Common myeloid progenitor, CD34-positive (primary cell): ENCODE measurements around the gene MYOM3.
A peak's percentile ranks its signal among the peaks of the same experiment; 100 is the strongest.

ENCODE experiments used
- CTCF ChIA-PET: fragments of 350-600 bp; sonication (Branson Sonifier 250); formaldehyde crosslinking; loops from one replicate; lab custom pipeline; 2021; ENCODE audit warnings: antibody characterized with exemption; lab: Charles Lee
- POLR2A ChIA-PET: fragments of 350-600 bp; sonication (Branson Sonifier 250); formaldehyde crosslinking; loops from one replicate; lab custom pipeline; 2021; ENCODE audit warnings: antibody characterized with exemption; lab: Charles Lee
- DNase-seq, 3 donors: peaks; one replicate each; pipeline versions ENCODE4 v3.0.0 to v3.0.0-alpha.2; 2013
- H3K27ac ChIP-seq, 2 experiments: 1 replicate in 1 of 2; 2 replicates in 1 of 2; pipeline ENCODE4 v1.7.0; 2013; ENCODE audit warnings: inconsistent platforms in 2 of 2, low read length in 2 of 2, mild to moderate bottlenecking in 2 of 2, low read depth in 1 of 2, moderate library complexity in 1 of 2; ENCODE audit not compliant: severe bottlenecking in 2 of 2, insufficient read depth in 1 of 2, poor library complexity in 1 of 2
- H3K27me3 ChIP-seq, 5 experiments: replicated peaks in 2 of 5; 1 replicate in 3 of 5; 2 replicates in 2 of 5; pipeline versions ENCODE4 v1.6.1 to v1.7.0; 2013; ENCODE audit warnings: low read length in 4 of 5, mild to moderate bottlenecking in 2 of 5, moderate library complexity in 2 of 5, inconsistent platforms in 1 of 5; ENCODE audit not compliant: insufficient read depth in 5 of 5, control insufficient read depth in 4 of 5
- H3K36me3 ChIP-seq, 4 experiments: 1 replicate in 2 of 4; 2 replicates in 2 of 4; pipeline versions ENCODE4 v1.6.1 to v1.7.0; 2013; ENCODE audit warnings: low read length in 3 of 4, control low read depth in 1 of 4, mild to moderate bottlenecking in 1 of 4; ENCODE audit not compliant: control insufficient read depth in 4 of 4, insufficient read depth in 4 of 4
- H3K4me1 ChIP-seq, 4 experiments: 1 replicate in 3 of 4; 2 replicates in 1 of 4; pipeline versions ENCODE4 v1.6.1 to v1.7.1; 2013; ENCODE audit warnings: low read length in 3 of 4, mild to moderate bottlenecking in 3 of 4, control low read depth in 1 of 4, inconsistent platforms in 1 of 4, moderate library complexity in 1 of 4; ENCODE audit not compliant: control insufficient read depth in 4 of 4, insufficient read depth in 4 of 4; ENCODE audit errors: control extremely low read depth in 1 of 4
- H3K4me3 ChIP-seq, 7 experiments: 1 replicate in 4 of 7; 2 replicates in 3 of 7; pipeline versions ENCODE4 v1.5.1 to v1.7.0; 2013; ENCODE audit warnings: mild to moderate bottlenecking in 7 of 7, low read length in 6 of 7, moderate library complexity in 6 of 7, inconsistent platforms in 2 of 7, low read depth in 2 of 7, control low read depth in 1 of 7; ENCODE audit not compliant: insufficient read depth in 4 of 7, control insufficient read depth in 1 of 7; ENCODE audit errors: extremely low read depth in 1 of 7
- H3K9me3 ChIP-seq, 5 experiments: 1 replicate in 4 of 5; 2 replicates in 1 of 5; pipeline versions ENCODE4 v1.6.1 to v1.7.1; 2013; ENCODE audit warnings: low read length in 4 of 5, mild to moderate bottlenecking in 2 of 5, inconsistent platforms in 1 of 5, low read depth in 1 of 5, moderate library complexity in 1 of 5; ENCODE audit not compliant: control insufficient read depth in 4 of 5, insufficient read depth in 2 of 5; ENCODE audit errors: control extremely low read depth in 1 of 5
- WGBS: methylation state at CpG from one replicate; pipeline ENCODE4 v1.1.5; 2013; ENCODE audit not compliant: insufficient coverage; 5-methylcytosine and 5-hydroxymethylcytosine counted together

MYOM3 gene

GRCh38 chr1:24103408-24103807 lies 8.5 kb downstream of the MYOM3 start:
- DNase-seq: peak in 1 of 3 donors; percentile 23
- Histone ChIP-seq H3K4me3 (no peak overlapping the region), H3K4me1 (no peaks in the 10 kb centered on the region), H3K36me3 (no peaks in the 10 kb centered on the region), H3K9me3 (no peaks in the 10 kb centered on the region), H3K27me3 (no peaks in the 10 kb centered on the region), H3K27ac (no peak overlapping the region)
- CTCF ChIA-PET: interaction anchor here (1.1 to 1.5 kb wide), 2 partner anchors 32 to 47 kb away, joined by 3 to 4 read pairs; no protein-coding TSS in a partner anchor
- 67% methylated on average over 3 of the region's 3 CpGs for whole genome bisulfite sequencing
- POLR2A ChIA-PET: no interaction called here

GRCh38 chr1:24102961-24103360 lies 9.0 kb downstream of the MYOM3 start:
- Histone ChIP-seq H3K27me3 (no peaks in the 10 kb centered on the region), H3K27ac (no peak overlapping the region), H3K9me3 (no peaks in the 10 kb centered on the region), H3K36me3 (no peaks in the 10 kb centered on the region), H3K4me3 (no peak overlapping the region), H3K4me1 (no peaks in the 10 kb centered on the region)
- no peak for DNase-seq
- ChIA-PET CTCF (interaction anchor here (1.1 to 1.5 kb wide), 3 partner anchors 9 to 47 kb away, joined by 3 to 8 read pairs (median 4); partner anchors contain the start of gene MYOM3), POLR2A (no interaction called here)
- 96% methylated on average over 8 of the region's 8 CpGs for WGBS

GRCh38 chr1:24101796-24102586 lies 9.9 kb downstream of the MYOM3 start:
- ChIA-PET CTCF (interaction anchor here (1.2 to 1.5 kb wide), 2 partner anchors 10 to 48 kb away, joined by 4 to 8 read pairs; partner anchors contain the start of gene MYOM3), POLR2A (no interaction called here)
- 86% methylated on average over 7 of the region's 9 CpGs for WGBS
- H3K27me3 ChIP-seq: no peaks in the 10 kb centered on the region
- no peaks in the 10 kb centered on the region for H3K4me1 ChIP-seq
- H3K9me3 ChIP-seq: no peaks in the 10 kb centered on the region
- DNase-seq: peak in 1 of 3 donors; percentile 10
- H3K27ac ChIP-seq: no peak overlapping the region
- no peaks in the 10 kb centered on the region for H3K36me3 ChIP-seq
- no peak overlapping the region for H3K4me3 ChIP-seq

- Histone ChIP-seq H3K27ac (no peak overlapping the region), H3K36me3 (no peaks in the 10 kb centered on the region), H3K27me3 (no peaks in the 10 kb centered on the region), H3K4me1 (no peaks in the 10 kb centered on the region), H3K9me3 (no peaks in the 10 kb centered on the region), H3K4me3 (no peak overlapping the region)
- POLR2A ChIA-PET: no interaction called here
- no peak for DNase-seq
- CTCF ChIA-PET: interaction anchor here (1.7 kb wide), 1 partner anchor 49 kb away, joined by 6 read pairs; no protein-coding TSS in a partner anchor
- 100% methylated on average over 10 of the region's 13 CpGs for WGBS
Measured at GRCh38 chr1:24100945-24101737, 10.8 kb downstream of the MYOM3 start.

- no peaks in the 10 kb centered on the region for H3K4me1 ChIP-seq
- POLR2A ChIA-PET: no interaction called here
- CTCF ChIA-PET: interaction anchor here (1.7 kb wide), 1 partner anchor 51 kb away, joined by 6 read pairs; no protein-coding TSS in a partner anchor
- H3K27ac ChIP-seq: no peak overlapping the region
- H3K27me3 ChIP-seq: peaks cover 0 to 5% (median 0%) of the 10 kb centered on the region in 5 experiments
- 98% methylated on average over 12 of the region's 12 CpGs for whole genome bisulfite sequencing
- no peak for DNase-seq
- no peaks in the 10 kb centered on the region for H3K9me3 ChIP-seq
- H3K36me3 ChIP-seq: no peaks in the 10 kb centered on the region
- no peak overlapping the region for H3K4me3 ChIP-seq
Measured at GRCh38 chr1:24098943-24099638, 12.8 kb downstream of the MYOM3 start.

GRCh38 chr1:24098102-24098501 lies 13.8 kb downstream of the MYOM3 start:
- H3K4me3 ChIP-seq: no peak overlapping the region
- 100% methylated on average over 5 of the region's 5 CpGs for WGBS
- POLR2A ChIA-PET: no interaction called here
- H3K9me3 ChIP-seq: no peaks in the 10 kb centered on the region
- CTCF ChIA-PET: no interaction called here
- no peak overlapping the region for H3K27ac ChIP-seq
- no peaks in the 10 kb centered on the region for H3K4me1 ChIP-seq
- no peak for DNase-seq
- H3K27me3 ChIP-seq: peaks cover 0 to 5% (median 0%) of the 10 kb centered on the region in 5 experiments
- no peaks in the 10 kb centered on the region for H3K36me3 ChIP-seq
